ENCODE measurements around the gene NTHL1.

The NTHL1 gene

DNA sequence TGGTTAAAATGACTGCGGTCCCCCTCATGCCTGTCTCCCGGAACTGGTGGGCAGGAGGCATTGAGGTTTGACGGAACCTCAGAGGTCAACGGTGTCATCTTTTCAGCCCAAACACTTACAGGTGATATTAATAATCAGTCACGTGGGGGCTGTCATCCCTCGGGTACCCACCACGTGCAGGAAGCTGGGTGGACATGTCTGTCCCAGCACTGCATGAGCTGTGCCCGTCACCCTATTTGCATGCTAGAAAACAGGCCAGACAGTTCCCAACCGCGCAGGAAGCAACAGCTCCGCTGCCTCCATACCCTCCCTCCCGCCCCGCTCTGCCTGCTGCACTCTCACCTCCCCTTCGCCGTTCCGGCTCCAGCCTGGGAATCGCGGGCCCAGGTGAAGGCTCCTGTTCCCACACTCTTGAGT lies 56.5 kb downstream of the NTHL1 start:
- DNase-seq: peak; percentile 48

DNA sequence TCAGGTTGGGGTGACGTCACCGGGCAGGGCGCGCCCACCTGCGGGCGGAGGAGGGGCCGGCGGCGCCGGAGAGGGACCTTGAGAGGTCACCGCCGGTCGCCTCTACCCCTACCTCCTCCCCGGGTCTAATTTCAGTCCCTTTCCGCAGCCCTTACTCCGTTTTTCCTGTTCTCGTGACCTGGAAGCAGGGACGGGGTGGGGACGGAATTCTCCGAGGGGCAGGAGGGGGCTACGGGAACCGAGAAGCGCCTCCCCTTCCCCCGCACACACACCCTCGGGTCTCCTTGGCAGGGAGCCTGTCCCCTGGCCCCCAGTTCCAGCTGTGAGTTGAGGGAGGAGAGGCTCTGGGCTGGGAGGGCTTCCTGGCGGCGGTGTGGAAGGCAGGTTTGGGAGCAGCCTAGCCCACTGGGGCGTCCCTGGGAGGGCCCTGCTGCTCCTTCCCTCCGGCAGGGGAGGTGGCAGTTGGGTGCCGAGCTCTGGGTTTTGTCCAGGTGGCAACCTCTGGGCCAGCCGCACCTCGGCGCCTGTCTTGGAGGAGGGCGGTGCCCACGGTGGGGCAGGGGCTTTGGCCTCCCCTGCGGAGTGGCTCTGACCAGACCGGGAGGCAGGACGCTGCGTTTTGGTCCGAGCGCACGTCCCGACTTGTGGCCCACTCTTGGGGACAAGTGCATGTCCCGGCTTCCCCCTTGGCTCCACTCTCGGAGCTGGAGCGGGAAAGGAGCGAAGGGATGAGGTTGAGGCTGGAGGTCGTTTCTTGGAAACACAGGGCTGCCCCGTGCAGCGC lies 57.1 kb downstream of the NTHL1 start:
- peak; percentile 48 for DNase-seq

DNA sequence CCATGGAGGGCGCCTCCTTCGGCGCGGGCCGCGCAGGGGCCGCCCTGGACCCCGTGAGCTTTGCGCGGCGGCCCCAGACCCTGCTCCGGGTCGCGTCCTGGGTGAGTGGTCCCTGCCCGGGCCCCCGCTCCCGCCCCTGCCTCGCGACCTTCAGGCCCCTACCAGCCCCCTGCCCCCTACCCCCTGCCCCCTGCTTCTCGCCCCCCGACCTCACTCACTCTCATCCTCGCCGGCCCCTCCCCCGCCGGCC lies 57.6 kb downstream of the NTHL1 start:
- DNase-seq: no peak

All from retina (tissue), 1 donor.